SKM-1 treated with dmso at 0.1 percent for 144 hours (cell line): ENCODE measurements around the gene COA1.
"Not testable (repeated sequence)": the region's sequence is repeated elsewhere in the genome, so short reads cannot be mapped to it uniquely, and the experiment has no call there.

Experiments
- DNase-seq: peaks from one replicate; lab custom pipeline; 2025; ENCODE audit not compliant: unreplicated experiment; lab: John Stamatoyannopoulos, UW

Gene COA1

DNA sequence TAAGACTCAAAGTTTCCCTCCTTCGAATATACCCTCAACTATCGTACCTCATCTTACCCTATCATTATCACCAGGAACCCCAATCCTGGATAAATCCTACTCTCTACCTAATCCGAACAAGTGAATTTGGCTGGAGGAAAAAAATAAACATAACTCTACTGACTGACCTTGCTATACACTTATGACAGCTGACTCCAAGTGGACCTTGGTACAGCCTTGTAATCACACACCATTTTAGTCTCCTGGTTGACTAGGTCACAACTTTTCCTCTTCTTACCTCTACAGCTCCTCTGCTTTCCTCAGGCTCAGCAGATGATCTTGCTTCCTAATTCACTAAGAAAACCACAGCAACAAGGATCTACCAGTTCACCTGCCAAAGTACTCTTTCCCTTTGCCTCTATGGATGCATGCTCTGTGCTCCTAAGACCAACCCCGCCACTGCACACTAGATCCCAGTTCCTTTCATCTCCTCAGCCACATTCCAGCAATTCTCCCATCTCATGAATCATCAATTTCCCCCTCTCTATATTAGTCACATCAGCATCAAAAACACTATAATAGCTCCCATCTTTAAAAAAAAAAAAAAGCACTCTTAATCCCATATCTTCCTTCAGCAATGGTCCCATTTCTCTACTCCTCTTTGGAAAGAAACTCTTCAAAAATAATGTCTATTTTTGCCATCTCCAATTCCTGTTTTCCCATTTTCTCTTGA lies 35.5 kb downstream of the COA1 start:
- no peak for DNase-seq

DNA sequence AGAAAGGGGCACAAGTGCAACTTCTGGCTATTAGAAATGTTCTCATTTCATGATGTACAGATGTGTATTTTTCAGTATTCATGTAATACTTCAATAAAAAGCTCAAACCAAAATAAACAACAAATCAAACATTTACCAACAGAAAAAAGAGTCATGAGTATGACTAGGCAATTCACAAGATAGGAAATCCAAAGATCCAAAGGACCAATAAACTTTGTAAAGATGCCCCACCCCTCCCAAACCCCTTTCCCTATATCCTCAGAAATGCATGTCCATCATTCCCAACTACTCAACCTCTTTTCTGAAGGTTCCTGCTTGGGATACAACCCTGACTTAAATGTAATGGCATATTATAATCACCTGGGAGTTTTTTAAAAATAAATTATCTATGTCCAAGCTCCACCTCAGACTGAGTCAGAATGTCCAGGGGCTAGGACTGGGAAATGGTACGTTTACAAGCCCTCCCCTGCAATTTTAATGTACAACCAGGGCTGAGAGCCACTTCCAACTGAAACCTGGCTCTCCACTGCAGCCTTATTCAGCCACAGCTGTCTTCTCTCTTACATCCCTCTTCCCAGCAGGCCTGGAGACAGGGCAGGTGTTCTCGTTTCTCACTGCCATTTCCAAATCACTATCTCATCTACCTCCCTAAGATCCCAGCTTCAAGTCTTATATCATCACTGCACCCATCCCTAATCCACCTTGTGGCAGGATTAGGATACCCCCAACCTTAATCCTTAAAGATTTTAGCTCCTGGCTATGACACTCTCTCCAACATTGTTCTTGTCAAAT lies 36.5 kb downstream of the COA1 start:
- no peak for DNase-seq

DNA sequence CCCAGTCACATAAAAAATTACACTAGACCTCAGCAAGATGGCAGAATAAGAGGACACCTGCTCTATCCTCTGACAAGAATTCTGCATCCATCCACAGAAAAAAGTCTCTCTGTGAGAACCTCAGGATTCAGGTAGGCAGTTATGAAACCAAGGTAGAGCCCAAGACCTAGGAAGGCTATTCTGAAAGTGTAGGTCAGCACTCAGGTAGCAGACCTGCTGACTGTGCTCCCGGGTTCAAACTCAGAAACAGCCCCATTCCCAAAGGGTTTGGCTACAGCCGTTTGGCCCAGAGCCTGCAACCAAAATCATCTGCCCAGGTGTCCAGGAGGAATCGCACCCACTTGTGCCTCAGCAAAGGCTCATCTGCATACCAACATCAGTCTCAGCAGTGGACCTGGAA lies 37.7 kb downstream of the COA1 start:
- DNase-seq = no peak

DNA sequence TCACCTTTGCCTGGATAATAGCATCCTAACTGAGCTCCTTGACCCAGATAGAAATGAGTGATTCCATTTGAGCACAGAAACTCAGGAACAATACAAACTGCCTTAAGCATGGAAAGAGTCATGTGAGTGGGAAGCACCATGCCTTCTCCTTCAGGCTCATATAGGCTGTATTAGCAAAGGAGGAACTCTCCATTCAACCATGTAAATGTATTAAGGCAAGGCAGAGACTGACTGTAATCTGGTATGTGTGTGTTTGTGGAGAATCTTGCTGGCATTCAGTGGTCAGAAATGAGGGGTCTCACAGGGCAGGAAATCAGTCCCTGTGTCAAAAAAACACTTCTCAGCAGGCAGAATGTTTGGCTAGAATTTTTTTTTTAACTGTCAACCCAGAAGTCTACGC lies 40.2 kb downstream of the COA1 start:
- DNase-seq = no peak

DNA sequence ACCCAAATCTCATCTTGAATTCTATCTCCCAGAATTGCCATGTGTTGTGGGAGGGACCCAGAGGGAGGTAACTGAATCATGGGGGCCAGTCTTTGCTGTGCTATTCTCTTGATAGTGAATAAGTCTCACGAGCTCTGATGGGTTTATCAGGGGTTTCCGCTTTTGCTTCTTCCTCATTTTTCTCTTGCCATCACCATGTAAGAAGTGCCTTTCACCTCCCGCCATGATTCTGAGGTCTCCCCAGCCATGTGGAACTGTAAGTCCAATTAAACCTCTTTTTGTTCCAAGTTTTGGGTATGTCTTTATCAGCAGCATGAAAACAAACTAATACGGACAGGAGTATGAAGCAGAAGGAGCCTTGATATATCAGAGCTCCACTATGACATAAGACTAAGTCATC lies 41.5 kb downstream of the COA1 start:
- DNase-seq = not testable (repeated sequence)

DNA sequence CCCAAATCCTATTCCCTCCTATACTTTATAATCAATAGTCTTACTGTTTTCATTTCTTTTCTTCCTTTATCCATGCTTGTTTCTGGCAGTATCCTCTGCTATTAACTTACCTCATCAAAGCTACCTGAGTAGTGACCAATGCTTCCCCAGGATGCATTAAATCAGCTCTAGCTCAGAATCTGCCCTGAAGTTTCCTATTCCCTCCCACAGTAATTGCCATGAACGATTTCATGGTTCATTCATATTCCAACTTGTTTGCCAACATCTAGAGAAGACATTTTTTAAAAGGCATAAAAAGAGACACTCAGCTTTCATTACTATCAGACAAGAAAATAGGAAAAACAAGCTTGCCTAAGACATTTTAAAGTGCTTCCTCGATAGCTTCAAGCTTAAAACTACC lies 42.3 kb downstream of the COA1 start:
- DNase-seq = no peak

DNA sequence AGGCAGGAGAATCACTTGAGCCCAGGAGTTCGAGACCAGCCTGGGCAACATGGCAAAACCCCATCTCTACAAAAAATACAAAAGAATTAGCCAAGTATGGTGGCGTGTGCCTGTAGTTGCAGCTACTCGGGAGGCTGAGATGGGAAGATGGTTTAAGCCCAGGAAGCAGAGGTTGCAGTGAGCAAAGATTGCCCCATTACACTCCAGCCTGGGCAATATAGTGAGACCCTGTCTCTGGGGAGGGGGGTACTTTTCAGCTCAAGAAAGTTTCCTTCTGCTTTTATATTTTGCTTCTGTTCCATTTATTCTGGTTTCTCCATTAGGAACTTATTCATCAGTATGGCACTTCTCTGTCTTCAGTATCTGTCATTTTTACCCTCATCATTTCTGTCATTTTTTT lies 48.6 kb downstream of the COA1 start:
- DNase-seq = no peak

DNA sequence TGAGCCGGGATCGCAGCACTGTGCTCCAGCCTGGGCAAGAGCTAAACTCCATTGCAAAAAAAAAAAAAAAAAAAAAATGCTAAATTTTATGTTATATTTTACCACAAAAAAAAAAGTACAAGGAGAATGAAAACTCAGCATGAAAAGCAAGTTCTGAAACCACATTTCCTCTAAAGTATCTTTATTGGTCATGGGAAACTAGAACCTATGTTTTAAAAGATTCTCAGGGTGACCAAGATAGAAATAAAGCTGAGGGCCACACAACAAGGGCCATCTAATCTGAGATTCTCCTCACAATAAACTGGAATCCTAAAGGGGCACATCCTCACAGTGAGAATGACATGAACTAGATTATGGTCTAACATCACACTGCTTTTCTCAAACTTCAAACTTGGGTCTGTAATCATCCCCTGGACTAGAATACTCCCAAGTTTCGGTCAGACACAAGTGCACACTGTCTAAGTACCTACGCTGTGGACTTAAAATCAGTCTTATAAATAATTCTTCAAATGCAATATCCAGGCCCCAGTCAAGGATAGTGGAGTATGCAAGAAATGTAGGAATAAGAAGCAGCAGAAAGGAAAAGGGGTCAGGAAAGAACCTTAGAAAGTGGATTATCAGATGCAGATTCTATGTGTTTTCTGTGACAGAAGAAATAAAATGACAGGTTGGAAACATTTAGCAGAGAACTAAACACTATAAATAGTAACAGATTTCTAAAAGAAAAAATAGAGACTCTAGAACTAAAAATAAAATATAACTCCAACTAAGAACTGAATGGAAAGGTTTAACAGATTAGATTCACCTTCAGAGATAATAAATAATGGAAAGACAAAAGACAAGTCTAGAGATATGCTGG lies 49.9 kb downstream of the COA1 start:
- DNase-seq = no peak

DNA sequence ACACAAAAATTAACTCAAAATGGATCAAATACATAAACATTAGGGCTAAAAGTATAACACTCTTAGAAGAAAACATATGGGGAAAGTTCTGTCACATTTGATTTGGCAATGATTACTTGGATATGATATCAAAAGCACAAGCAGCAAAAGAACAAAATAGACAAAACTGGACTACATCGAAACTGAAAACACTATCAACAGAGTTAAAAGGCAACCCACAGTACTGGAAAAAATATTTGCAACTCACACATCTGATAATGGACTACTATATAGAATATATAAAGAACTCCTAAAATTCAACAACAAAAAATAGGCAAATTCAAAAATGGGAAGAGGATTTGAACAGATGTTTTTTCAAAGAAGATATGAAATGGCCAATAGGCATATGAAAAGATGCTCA lies 51.0 kb downstream of the COA1 start:
- DNase-seq = no peak

DNA sequence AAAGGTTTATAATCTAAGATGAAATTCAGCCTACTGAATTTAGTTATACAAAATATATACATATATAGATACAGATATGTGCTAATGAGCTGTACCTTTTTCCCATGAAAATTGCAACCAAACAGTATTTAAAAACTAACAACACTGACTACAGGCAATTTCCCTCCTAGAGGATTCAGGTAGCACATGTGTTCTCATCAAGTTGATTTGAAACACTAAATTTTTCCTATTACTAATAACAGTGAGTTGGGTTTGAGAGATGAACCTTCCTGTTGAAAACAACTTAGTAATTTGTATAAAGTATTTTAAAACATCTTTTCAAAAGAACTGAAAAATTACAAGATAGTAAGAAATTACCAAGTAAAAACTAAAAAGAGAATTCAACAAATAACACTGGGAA lies 51.5 kb downstream of the COA1 start:
- DNase-seq = no peak

DNA sequence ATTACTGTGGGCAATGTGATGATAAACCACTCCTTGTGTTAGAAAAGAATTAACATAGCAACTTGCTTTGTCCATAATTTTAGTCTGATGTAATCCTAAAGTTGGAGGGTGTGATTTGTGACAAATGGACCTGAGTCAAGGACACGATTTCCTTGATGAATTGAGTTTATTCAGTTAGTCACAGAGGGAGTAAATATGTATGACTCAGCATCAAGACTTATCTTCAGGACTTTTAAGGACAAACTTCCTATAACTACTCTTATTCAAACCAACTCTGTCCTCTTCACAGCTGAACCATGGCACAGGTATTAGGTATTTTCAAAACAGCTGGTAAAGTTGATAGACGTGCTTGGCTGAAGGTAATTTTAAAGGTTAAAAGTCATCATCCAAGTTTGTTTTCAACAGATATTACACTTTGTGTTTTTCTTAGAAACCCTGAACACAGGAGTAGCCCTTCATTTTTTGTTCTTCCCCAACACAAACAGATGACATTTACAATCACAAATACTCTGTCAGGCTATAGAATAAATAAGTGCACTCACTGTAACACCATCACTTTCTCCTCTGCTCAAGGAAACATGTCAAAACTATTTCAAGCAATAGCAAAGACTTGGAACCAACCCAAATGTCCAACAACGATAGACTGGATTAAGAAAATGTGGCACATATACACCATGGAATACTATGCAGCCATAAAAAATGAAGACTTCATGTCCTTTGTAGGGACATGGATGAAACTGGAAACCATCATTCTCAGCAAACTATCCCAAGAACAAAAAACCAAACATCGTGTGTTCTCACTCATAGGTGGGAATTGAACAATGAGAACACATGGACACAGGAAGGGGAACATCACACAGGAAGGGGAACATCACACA lies 54.5 kb downstream of the COA1 start:
- DNase-seq = no peak

DNA sequence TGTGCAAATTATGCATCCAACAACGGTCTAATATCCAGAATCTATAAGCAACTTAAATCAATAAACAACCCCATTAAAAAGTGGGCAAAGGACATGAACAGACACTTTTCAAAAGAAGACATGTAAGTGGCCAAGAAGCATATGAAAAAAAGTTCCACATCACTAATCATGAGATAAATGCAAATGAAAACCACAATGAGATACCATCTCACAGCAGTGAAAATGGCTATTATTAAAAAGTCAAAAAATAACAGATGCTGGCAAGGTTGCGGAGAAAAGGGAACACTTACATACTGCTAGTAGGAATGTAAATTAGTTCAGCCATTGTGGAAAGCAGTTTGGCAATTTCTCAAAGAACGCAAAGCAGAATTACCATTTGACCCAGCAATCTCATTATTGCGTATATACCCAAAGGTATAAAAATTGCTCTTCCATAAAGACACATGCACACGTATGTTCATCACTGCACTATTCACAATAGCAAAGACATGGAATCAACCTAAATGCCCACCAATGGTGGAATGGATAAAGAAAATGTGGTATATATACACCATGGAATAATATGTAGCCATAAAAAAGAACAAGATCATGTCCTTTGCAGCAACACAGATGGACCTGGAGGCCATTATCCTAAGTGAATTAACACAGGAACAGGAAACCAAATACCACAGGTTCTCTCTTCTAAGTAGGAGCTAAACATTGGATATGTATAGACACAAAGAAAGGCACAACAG lies 55.9 kb downstream of the COA1 start:
- DNase-seq = not testable (repeated sequence)

DNA sequence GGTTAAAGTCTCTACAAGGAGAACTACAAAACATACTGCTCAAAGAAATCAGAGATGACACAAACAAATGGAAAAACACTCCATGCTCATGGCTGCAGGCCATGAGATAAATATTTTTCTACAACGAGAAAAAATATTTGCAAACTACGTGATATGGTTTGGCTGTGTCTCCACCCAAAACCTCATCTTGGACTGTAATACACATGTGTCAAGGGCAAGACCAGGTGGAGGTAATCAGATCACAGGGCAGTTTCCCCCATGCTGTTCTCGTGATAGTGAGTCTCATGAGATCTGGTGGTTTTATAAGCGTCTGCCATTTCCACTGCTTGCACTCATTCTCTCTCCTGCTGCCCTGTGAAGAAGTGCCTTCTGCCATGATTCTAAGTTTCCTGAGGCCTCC lies 57.8 kb downstream of the COA1 start:
- DNase-seq = no peak

DNA sequence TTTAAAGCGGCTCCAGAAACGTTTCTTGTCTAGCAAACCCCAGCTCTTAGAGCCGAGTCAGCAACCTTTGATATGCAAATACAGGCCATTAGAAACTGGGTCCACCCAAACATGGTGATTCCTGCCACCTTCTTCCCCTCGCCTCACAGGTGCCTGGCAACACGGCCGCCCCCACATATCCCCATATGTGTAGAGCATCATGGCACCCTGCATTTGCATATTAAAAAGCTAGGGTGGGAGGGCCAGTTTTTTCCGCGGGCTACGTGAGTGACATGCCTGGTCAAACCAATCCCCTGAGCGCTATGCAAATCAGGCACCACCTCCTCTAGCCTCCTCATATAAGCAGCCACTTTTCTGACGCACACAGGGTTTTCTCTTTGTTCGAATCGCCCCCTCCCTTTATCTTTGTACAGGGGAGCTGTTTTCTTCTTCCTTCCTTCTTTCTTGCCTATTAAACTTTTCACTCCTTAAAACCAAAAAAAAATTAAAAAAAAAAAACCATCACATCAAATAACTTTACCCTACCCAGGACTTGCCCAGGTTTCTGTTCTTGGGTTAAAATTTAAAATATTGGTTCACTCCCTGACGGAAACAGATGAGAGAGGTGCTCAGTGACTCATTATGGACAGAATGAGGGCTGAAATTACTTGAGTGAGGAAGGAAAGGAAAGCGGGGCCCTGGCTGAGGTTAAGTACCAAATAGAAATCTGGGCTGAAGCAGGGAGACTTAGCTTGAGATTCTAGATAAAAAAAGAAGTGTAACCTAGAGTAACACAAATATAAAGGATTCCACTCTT lies 59.8 kb downstream of the COA1 start:
- DNase-seq = no peak

DNA sequence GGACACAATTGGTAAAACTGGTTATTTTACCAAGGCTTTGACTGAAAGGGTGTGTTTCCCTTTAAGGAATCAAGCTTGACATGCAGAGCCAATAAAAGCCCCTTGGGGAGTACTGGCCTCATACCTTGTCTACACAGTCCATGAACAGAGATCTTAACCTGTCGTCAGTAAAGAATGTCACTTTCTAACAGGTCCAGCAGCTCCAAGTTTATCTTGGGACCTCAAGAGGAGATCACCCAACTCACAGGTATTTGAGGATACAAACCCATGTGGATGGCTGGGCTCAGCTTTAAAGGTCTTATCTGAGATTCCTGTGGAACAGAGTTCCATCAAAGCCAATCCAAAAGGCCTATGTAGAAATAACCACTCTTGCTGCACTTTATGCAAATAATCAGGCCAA lies 61.3 kb downstream of the COA1 start:
- DNase-seq = no peak

DNA sequence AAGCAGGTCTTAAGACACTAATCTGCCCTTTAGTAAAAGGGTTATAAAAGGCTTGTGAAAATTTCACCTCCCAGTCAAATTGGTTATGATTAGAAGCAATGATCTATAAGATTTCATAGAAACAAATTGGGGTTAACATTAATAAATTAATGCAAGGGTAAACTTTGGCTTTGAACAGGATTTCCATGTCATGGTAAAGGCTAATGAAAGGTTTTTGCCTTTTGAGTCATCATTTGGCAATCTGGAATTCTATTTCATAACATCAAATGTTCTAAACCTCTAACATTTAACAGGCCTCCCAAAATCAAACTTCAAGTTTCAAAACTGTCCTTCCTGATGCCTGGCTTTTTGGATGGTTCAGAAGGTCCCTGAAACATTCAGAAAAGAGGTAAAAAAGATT lies 62.4 kb downstream of the COA1 start:
- DNase-seq = no peak

DNA sequence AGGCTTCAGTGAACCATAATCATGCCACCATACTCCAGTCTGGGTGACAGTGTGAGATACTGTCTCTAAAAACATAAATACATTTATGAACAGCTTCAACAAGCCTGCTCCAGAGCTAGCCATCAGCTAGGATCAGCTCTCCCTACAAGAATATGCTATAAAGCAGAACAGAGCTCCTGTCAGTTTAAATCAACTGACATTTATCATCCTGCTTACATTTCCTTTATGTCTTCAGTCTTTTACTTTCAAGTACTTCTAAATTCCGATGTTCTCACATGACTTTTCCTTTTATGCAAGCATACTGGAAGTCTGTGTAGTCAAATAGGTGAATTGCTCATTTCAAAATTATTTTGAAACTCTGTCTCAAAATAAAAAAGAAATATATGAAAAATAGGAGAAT lies 64.6 kb downstream of the COA1 start:
- DNase-seq = no peak

DNA sequence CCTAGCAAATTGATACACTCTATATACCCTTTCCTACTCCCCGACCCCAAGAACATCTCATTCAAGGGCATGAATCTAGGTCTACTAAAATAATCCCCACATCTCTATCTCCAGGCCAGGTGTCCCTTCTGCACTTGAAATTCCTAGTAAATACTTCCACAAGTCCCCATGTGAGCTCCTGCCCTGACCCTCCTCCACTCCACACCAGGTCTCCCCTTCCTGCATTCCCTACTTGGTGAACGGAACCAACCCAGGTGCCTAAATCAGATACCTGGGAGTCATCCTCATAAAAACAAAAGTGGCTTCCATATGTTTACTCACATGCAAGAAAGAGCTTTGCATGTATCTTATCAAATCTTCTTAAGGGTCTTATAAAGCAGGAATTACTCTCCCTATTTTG lies 69.2 kb downstream of the COA1 start:
- no peak for DNase-seq

DNA sequence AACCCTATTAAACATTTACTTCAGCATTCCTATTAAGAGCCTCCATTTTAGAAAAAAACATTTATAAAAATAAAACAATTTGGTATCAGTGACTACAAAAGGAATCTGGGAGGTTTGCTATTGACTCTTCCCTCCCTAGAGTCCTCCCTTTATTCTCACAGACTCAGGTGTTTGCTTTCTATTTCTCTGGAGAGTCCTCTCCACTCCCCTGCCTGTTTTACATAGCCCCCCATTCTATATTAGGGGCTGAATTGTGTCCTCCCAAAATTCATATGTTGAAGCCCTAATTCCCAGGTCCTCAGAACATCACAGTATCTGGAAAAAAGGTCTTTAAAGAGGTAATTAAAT lies 69.8 kb downstream of the COA1 start:
- no peak for DNase-seq
